GM11168 (cell line): ENCODE measurements around the gene MAP7D2.

Experiments
- in situ Hi-C: fragments of 300-500 bp; cut with MboI; formaldehyde crosslinking; loops from one replicate; pipeline ENCODE4 v1.12.0; 2022; ENCODE audit warnings: low sequenced_read_pairs; ENCODE audit not compliant: unreplicated experiment

The MAP7D2 gene

GRCh38 chrX:20118065-20118824 is 1.5 kb upstream of the MAP7D2 start:
- in situ Hi-C loops = no loop called here

- in situ Hi-C loops = no loop called here
Observed at GRCh38 chrX:20116087-20116576, 575 bp downstream of the MAP7D2 start.

- in situ Hi-C loops = no loop called here
Observed at GRCh38 chrX:20112022-20112774, 4.5 kb downstream of the MAP7D2 start.

GRCh38 chrX:20111271-20111670 is 5.4 kb downstream of the MAP7D2 start:
- in situ Hi-C loops = no loop called here

- in situ Hi-C loops = no loop called here
Observed at GRCh38 chrX:20101934-20102581, 14.6 kb downstream of the MAP7D2 start.

GRCh38 chrX:20091499-20091898 is 25.2 kb downstream of the MAP7D2 start:
- in situ Hi-C loops = no loop called here

- in situ Hi-C loops = no loop called here
Observed at GRCh38 chrX:20089845-20090244, 26.9 kb downstream of the MAP7D2 start.

GRCh38 chrX:20080277-20080676 is 36.4 kb downstream of the MAP7D2 start:
- in situ Hi-C loops = no loop called here

GRCh38 chrX:20071511-20072079 is 45.1 kb downstream of the MAP7D2 start:
- in situ Hi-C loops = loop anchor here (25.0 kb wide), 2 partner anchors 159 to 709 kb away; no protein-coding TSS in a partner anchor

GRCh38 chrX:20067709-20068561 is 48.8 kb downstream of the MAP7D2 start:
- in situ Hi-C loops = loop anchor here (25.0 kb wide), 2 partner anchors 156 to 706 kb away; no protein-coding TSS in a partner anchor

- in situ Hi-C loops = loop anchor here (25.0 kb wide), 2 partner anchors 155 to 705 kb away; no protein-coding TSS in a partner anchor
Observed at GRCh38 chrX:20066968-20067708, 49.6 kb downstream of the MAP7D2 start.

- in situ Hi-C loops = loop anchor here (25.0 kb wide), 2 partner anchors 152 to 702 kb away; no protein-coding TSS in a partner anchor
Observed at GRCh38 chrX:20063716-20064351, 52.9 kb downstream of the MAP7D2 start.

GRCh38 chrX:20063153-20063552 is 53.6 kb downstream of the MAP7D2 start:
- in situ Hi-C loops = loop anchor here (25.0 kb wide), 2 partner anchors 151 to 701 kb away; no protein-coding TSS in a partner anchor

GRCh38 chrX:20061855-20062254 is 54.9 kb downstream of the MAP7D2 start:
- in situ Hi-C loops = loop anchor here (25.0 kb wide), 2 partner anchors 150 to 700 kb away; no protein-coding TSS in a partner anchor

GRCh38 chrX:20060961-20061748 is 55.6 kb downstream of the MAP7D2 start:
- in situ Hi-C loops = loop anchor here (25.0 kb wide), 2 partner anchors 149 to 699 kb away; no protein-coding TSS in a partner anchor

- in situ Hi-C loops = loop anchor here (25.0 kb wide), 2 partner anchors 147 to 697 kb away; no protein-coding TSS in a partner anchor
Observed at GRCh38 chrX:20059467-20060128, 57.1 kb downstream of the MAP7D2 start.
